Stimulated activated CD4-positive, alpha-beta T cell treated with anti-CD3 and anti-CD28 coated beads, Interleukin-1b, Interleukin-23, amount 100 ng/mL, for 1 hour (primary cell): Measurements from ENCODE around the gene NAV2.

Source experiments
- DNase-seq, 2 donors: peaks; one replicate each; pipeline ENCODE4 v3.0.0-alpha.2; 2020; ENCODE audit warnings: low read depth in 2 of 2

The NAV2 gene

GRCh38 chr11:19687392-19687791 is 25.2 kb upstream of the NAV2 start:
- no peak for DNase-seq

DNA sequence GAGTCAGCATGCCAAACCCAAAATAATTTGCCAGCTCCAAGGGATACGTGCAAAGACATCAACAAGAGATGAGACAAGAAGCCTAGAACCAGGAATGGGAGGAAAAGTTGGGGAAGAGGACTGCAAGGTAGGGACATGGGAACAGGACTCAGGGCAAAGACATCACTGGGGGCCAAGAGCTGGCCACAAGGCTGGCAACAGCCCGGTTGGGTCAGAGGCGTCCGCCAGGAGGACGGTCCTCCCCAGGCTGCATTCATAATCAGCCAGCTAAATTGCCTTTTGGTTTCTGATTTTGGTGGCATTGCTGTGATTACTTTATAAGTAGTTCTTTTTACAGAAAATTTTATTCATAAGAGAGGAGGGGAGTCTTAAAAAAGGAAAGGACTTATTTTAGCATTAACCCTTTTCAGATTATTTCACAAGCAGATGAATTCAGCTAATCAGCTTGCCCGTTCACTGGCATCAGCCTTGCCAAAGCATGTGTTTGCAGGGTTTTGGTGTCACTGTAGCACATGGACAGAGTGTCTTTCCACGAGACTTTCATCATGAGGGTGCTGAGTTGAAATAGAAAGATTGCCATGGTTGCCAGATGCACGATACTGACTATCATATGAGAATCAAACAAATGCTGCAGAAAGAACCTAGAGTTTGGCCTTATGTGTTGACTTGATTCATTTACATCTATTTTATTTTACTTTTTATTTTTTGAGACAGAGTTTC is 23.2 kb upstream of the NAV2 start:
- no peak for DNase-seq

DNA sequence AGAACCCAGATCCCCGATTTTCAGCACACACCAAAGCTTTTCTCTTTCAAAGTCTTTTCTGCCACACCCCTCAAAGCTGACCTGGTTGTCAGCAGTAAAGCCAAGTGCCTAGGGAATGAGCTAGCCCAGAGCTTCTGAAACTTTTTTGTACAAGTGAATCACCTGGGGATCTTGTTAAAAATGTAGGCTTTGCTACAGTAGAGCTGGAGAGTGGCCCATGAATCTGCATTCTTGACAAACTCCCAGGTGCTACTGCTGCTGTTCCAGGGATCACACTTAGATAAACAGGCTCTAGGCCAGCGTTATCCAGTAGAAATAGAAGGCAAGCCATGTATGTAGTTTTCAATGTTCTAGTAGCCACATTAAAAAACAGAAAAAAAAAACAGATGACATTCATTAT is 21.8 kb upstream of the NAV2 start:
- DNase-seq: no peak

GRCh38 chr11:19691815-19692500 is 20.7 kb upstream of the NAV2 start:
- DNase-seq: no peak

GRCh38 chr11:19693146-19693545 is 19.5 kb upstream of the NAV2 start:
- no peak for DNase-seq

DNA sequence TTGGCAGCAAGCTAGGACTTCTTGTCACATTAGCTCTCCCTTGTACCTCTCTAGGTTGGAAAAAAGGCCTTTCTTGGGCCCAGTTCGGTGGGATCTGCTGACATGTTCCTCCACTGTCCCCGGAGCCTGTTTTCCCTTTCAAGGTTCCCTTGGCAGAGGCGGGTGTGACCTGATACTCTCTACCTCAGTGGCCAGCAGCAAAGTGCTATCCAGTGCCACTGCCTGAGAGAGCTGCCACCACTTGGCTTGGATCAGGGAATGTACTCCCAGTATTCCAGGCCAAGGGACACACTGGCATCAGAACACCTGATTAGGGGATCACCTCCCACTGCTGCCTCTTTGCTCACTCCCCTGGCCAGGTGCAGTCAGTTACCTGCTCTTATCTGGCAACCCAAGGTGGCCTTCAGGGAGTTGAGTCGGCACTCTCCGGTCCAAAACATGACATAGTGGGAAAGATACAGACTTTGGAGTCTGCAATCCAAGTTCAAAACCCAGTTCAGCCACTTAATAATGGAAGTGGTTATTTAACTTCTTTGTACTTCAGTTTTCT is 17.8 kb upstream of the NAV2 start:
- DNase-seq: no peak

DNA sequence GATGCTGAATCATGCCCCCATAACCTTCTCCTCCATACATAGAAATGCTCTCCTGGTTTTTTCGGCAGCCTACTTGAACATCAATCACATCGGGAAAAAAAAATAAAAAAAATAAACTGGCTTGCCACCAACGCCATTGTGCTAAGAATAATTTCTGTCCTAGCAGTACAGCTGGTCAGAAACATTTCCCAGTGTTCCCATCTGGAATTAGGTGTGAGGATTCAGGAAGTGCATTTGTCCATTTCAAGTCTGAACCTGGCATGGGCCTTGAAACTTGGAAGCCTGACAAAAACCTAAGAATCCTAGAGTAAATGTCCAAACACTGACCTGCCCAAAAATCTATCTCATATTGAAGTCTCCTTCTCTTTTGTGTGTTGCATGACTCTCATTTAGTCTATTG is 16.6 kb upstream of the NAV2 start:
- DNase-seq: no peak

DNA sequence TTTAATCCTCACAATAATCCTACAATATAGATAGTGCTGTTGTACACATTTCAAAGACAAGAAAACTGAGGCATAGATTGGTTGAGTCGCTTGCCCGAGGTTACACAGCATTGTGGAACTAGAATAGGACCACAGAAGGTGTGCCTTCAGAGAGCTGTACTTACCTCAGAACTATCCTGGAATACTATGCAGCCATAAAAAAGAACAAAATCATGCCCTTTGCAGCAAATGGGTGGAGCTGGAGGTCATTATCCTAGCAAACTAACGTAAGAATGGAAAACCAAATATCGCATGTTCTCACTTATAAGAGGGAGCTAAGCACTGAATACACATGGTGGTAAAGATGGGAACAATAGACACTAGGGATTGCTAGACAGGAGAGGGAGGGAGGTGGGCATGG is 15.7 kb upstream of the NAV2 start:
- DNase-seq: no peak

DNA sequence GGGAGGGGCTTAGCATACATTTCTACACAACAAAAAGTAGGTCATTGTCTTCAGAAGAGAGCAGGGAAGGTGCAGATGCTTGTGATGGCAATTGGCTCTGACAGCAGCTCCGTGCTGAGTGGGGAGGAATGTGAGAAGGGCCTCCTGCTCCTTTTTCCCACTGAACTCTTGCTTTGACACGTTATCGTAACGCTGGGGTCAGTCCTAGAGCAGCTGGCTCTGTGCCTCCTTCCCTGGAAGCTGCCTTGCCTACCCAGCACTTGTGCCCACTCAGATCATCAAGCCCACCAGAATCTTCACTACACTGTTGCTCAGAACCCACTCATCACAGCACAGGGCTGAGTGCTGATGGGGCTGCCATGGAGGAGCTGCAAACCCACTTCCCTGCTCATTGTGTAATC is 14.9 kb upstream of the NAV2 start:
- no peak for DNase-seq

- DNase-seq: no peak
Measured at GRCh38 chr11:19698493-19699292, 13.9 kb upstream of the NAV2 start.

DNA sequence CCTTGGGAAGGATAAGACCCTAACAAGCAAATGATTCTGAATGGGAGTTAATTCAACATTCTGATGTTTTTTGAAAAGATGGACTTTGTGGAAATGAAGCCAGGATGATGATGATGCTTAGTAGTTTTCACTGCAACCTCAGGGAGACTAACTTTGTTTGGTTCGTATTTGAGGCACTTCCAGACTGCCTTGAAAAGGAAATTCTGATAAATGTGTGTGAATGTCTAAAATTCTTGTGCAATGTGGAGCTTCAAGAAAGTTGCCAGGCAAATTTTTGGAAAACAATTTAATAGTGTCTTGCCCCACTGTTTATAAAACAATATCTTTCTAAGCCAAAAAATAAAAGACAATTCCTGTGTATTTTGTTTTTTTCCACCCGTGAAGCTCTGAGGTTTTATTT is 11.2 kb upstream of the NAV2 start:
- no peak for DNase-seq

GRCh38 chr11:19702620-19703019 is 10.0 kb upstream of the NAV2 start:
- DNase-seq: no peak

DNA sequence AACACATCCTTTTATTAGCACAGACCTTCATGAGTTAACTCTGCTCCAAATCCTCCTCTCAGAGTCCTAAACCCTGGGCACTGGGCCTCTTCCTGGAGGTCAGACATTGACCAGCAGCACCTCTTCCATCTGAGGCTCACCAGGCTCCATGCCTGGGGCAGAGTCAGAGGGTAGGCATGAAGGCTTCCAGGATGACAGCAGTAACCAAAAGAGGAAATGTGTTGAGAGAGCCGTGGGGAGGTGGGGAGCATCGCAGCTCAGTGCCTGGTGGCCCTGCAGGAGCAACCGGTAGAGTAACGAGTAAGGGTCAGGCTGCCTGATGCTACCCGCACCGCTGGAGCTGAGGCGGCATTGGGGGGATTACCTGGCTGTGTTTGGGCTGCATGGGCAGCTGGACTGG is 9.4 kb upstream of the NAV2 start:
- DNase-seq: no peak

DNA sequence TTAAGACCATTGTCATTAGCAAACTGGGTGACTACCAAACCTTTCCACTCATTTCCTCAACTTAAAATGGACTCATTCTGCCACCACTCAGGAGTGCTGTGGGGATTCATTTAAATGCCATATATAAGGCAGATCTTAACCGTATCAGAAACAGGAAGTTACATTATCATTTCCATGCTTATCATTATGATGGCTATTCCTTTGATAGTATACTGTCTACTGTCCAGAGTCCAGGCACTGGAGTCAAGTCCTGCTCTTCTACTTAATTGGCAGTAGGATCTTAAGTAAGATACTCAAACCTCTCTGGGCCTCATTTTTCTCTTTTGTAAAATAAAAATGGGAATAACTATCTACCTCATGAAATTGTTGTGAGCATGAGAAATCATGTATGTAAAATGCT is 8.4 kb upstream of the NAV2 start:
- no peak for DNase-seq

DNA sequence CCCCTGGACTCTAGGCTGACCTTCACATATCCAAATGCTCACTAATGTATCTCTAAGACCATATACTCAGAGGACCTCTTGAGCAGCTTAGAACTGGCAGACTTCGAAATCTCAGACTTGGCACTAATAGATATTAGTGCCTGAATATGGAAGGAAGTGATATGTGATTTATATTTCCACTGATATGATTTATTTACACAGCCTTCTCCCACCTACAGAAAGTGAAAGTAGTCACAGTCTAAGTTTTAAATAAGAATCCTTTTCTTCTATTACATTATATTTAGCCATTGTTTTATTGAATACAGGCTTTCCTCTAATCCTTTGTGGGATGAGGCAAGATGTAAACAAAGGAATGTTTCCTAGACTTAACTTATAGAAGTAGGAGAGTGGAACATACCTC is 6.7 kb upstream of the NAV2 start:
- no peak for DNase-seq

- no peak for DNase-seq
Measured at GRCh38 chr11:19711911-19712280, 741 bp upstream of the NAV2 start.

GRCh38 chr11:19713196-19714021 is 772 bp downstream of the NAV2 start:
- DNase-seq: no peak

- DNase-seq: no peak
Measured at GRCh38 chr11:19714022-19714386, 1.4 kb downstream of the NAV2 start.

- DNase-seq: no peak
Measured at GRCh38 chr11:19714387-19715363, 2.0 kb downstream of the NAV2 start.

DNA sequence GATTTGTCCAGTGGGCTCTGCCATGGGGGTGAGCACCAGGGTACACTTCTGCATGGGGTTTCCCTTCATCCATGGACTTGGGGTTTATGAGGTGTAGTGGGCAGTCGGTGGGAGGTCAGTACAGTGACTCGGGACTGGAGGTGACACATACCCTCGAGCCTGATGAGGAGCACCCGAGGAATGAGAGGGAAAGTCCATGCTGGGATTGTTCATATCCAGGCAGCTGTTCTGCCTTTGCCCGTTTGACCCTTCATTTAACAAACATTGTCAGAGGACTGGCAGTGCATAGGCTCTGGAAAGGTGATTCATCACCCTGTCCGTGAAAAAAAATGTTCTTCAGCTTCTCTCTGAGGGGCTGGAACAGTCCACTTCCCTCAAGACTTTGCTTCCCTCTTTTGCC is 2.7 kb downstream of the NAV2 start:
- no peak for DNase-seq

DNA sequence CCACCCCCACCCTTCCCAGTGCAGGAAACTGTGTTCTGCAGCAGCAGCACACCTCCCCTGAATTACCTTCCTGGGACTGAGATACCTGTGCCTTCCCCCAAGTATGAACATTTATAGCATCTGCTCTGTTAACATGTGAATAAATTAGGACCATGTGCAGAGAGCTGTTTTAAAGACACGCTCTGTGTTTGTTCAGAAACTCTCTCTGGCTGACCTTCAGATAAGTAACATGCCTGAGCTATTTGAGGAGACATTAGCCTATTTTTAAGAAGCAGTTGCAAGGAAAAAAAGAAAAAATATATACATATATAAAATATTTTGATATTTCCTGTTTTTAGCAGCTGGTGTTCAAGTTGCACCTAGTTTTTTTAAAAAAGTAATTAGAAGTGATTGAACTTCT is 5.4 kb downstream of the NAV2 start:
- no peak for DNase-seq
